Loucy (cell line): ENCODE results near the gene SPAG17.

Experiments
- H2AFZ ChIP-seq: fragments of 200-600 bp; sonication (generic); 2 replicates; pipeline ENCODE4 v1.6.0; 2016; ENCODE audit warnings: antibody characterized with exemption, mild to moderate bottlenecking, low read length, moderate library complexity
- H3F3A ChIP-seq: fragments of 200-600 bp; 2 replicates; pipeline ENCODE4 v1.6.0; 2016; ENCODE audit warnings: antibody characterized with exemption, low read depth, mild to moderate bottlenecking
- H3K27me3 ChIP-seq: fragments of 200-600 bp; sonication (generic); 2 replicates; pipeline ENCODE4 v1.6.1; 2014; ENCODE audit warnings: low read length, mild to moderate bottlenecking; ENCODE audit not compliant: insufficient read depth, poor library complexity, severe bottlenecking
- H3K36me3 ChIP-seq: fragments of 200-600 bp; sonication (generic); 2 replicates; pipeline ENCODE4 v1.6.1; 2016; ENCODE audit warnings: low read length; ENCODE audit not compliant: insufficient read depth
- H3K4me1 ChIP-seq: fragments of 200-600 bp; sonication (generic); 2 replicates; pipeline ENCODE4 v1.5.1; 2014; ENCODE audit warnings: low read length, mild to moderate bottlenecking; ENCODE audit not compliant: insufficient read depth, poor library complexity, severe bottlenecking
- H3K4me2 ChIP-seq: fragments of 200-600 bp; sonication (generic); 2 replicates; pipeline ENCODE4 v1.6.0; 2014; ENCODE audit warnings: antibody characterized with exemption, low read length, low read depth, mild to moderate bottlenecking; ENCODE audit not compliant: poor library complexity, severe bottlenecking
- H3K4me3 ChIP-seq: fragments of 200-600 bp; sonication (generic); 2 replicates; pipeline ENCODE4 v1.5.1; 2014; ENCODE audit warnings: low read length, mild to moderate bottlenecking, mixed read lengths; ENCODE audit not compliant: poor library complexity, severe bottlenecking
- H3K79me2 ChIP-seq: fragments of 200-600 bp; sonication (generic); 2 replicates; pipeline ENCODE4 v1.6.1; 2014; ENCODE audit warnings: low read length; ENCODE audit not compliant: insufficient read depth
- H3K9ac ChIP-seq: fragments of 200-600 bp; sonication (generic); 2 replicates; pipeline ENCODE4 v1.6.0; 2014; ENCODE audit warnings: mild to moderate bottlenecking, low read depth, low read length, moderate library complexity; ENCODE audit not compliant: poor library complexity, severe bottlenecking
- H3K9me2 ChIP-seq: fragments of 200-600 bp; sonication (generic); replicated peaks from 2 replicates; pipeline ENCODE4 v1.6.1; 2016; ENCODE audit warnings: low read depth, low read length, mixed read lengths
- H3K9me3 ChIP-seq: fragments of 200-600 bp; sonication (generic); 2 replicates; pipeline ENCODE4 v1.6.1; 2014; ENCODE audit warnings: mild to moderate bottlenecking, antibody characterized with exemption, low read length, low read depth; ENCODE audit not compliant: insufficient read depth
- H4K20me1 ChIP-seq: fragments of 200-600 bp; sonication (generic); 2 replicates; pipeline ENCODE4 v1.6.0; 2014; ENCODE audit warnings: antibody characterized with exemption, low read length, mild to moderate bottlenecking; ENCODE audit not compliant: insufficient read depth, poor library complexity, severe bottlenecking
- CTCF ChIP-seq: fragments of 200-600 bp; sonication (generic); conservative IDR thresholded peaks from 2 replicates; pipeline ENCODE4 v1.5.1; 2014; ENCODE audit warnings: mild to moderate bottlenecking, antibody characterized with exemption, low read length
- EZH2phosphoT487 ChIP-seq: fragments of 200-600 bp; IDR thresholded peaks from 2 replicates; pipeline ENCODE4 v1.6.1; 2018; ENCODE audit warnings: antibody characterized with exemption, mild to moderate bottlenecking, moderate library complexity, borderline replicate concordance

The SPAG17 gene

GRCh38 chr1:118219438-118219837 is 34.4 kb upstream of the SPAG17 start:
- TF ChIP-seq EZH2phosphoT487 (no peak), CTCF (no peak)
- Histone ChIP-seq H3K4me3 (no peak overlapping the region), H4K20me1 (no peaks in the 10 kb centered on the region), H3K9ac (no peak overlapping the region), H3F3A (no peaks in the 10 kb centered on the region), H3K79me2 (no peaks in the 10 kb centered on the region), H3K36me3 (no peaks in the 10 kb centered on the region), H3K9me2 (no peaks in the 10 kb centered on the region), H3K9me3 (no peaks in the 10 kb centered on the region), H3K27me3 (no peaks in the 10 kb centered on the region), H2AFZ (no peak overlapping the region), H3K4me2 (no peak overlapping the region), H3K4me1 (peaks cover 15% of the 10 kb centered on the region)

GRCh38 chr1:118217141-118217838 is 32.3 kb upstream of the SPAG17 start:
- Histone ChIP-seq H3K9me2 (no peaks in the 10 kb centered on the region), H3K9me3 (no peaks in the 10 kb centered on the region), H3K4me3 (peak overlapping the region; percentile 1), H3K4me1 (peaks cover 15% of the 10 kb centered on the region), H3K9ac (no peak overlapping the region), H3F3A (no peaks in the 10 kb centered on the region), H3K27me3 (no peaks in the 10 kb centered on the region), H3K4me2 (peak overlapping the region; percentile 52), H3K79me2 (no peaks in the 10 kb centered on the region), H4K20me1 (no peaks in the 10 kb centered on the region), H3K36me3 (no peaks in the 10 kb centered on the region), H2AFZ (peak overlapping the region; percentile 73)
- no peak for TF ChIP-seq EZH2phosphoT487

- Histone ChIP-seq H3K27me3 (no peaks in the 10 kb centered on the region), H2AFZ (no peak overlapping the region), H3F3A (no peaks in the 10 kb centered on the region), H3K36me3 (no peaks in the 10 kb centered on the region), H3K4me3 (no peak overlapping the region), H3K79me2 (no peaks in the 10 kb centered on the region), H3K4me1 (peaks cover 15% of the 10 kb centered on the region), H3K9me3 (no peaks in the 10 kb centered on the region), H3K9me2 (no peaks in the 10 kb centered on the region), H3K4me2 (no peak overlapping the region), H3K9ac (no peak overlapping the region), H4K20me1 (no peaks in the 10 kb centered on the region)
- TF ChIP-seq CTCF, result no peak
- TF ChIP-seq EZH2phosphoT487, result no peak
These were observed 29.8 kb upstream of the SPAG17 start for GRCh38 chr1:118214866-118215265.

GRCh38 chr1:118210723-118211110 is 25.7 kb upstream of the SPAG17 start:
- H3K4me1 ChIP-seq, result no peaks in the 10 kb centered on the region
- H3K36me3 ChIP-seq, result no peaks in the 10 kb centered on the region
- no peaks in the 10 kb centered on the region for H3K9me2 ChIP-seq
- no peak overlapping the region for H3K4me3 ChIP-seq
- H3K9me3 ChIP-seq, result no peaks in the 10 kb centered on the region
- H2AFZ ChIP-seq, result no peak overlapping the region
- H3K4me2 ChIP-seq, result no peak overlapping the region
- TF ChIP-seq CTCF, result no peak
- TF ChIP-seq EZH2phosphoT487, result no peak
- no peak overlapping the region for H3K9ac ChIP-seq
- H3K79me2 ChIP-seq, result no peaks in the 10 kb centered on the region
- H3K27me3 ChIP-seq, result no peaks in the 10 kb centered on the region
- no peaks in the 10 kb centered on the region for H3F3A ChIP-seq
- H4K20me1 ChIP-seq, result no peaks in the 10 kb centered on the region
